OCI-LY3 (cell line): ENCODE results near the gene ITGB1BP1.

ENCODE experiments used
- H2AFZ ChIP-seq: fragments of 200-600, 300-600 bp; shearing (Covaris generic); 2 replicates; pipeline ENCODE4 v1.6.0; 2014; ENCODE audit warnings: antibody characterized with exemption, low read depth, low read length
- H3K27ac ChIP-seq: fragments of 200-600, 300-600 bp; sonication (generic); 2 replicates; pipeline ENCODE4 v1.5.1; 2014; ENCODE audit warnings: mild to moderate bottlenecking, low read length, moderate library complexity, mixed read lengths
- H3K27me3 ChIP-seq: fragments of 200-600, 300-600 bp; sonication (generic); 2 replicates; pipeline ENCODE4 v1.6.1; 2014; ENCODE audit warnings: low read depth, low read length, mixed read lengths
- H3K36me3 ChIP-seq: fragments of 200-600, 300-600 bp; sonication (generic); replicated peaks from 2 replicates; pipeline ENCODE3; 2014; ENCODE audit warnings: low read depth, low read length, mixed read lengths
- H3K4me1 ChIP-seq: fragments of 300-600, 200-600 bp; sonication (generic); 2 replicates; pipeline ENCODE4 v1.6.1; 2014; ENCODE audit warnings: low read length, mixed read lengths
- H3K4me2 ChIP-seq: fragments of 200-600, 300-600 bp; sonication (generic); 2 replicates; pipeline ENCODE4 v1.6.1; 2014; ENCODE audit warnings: low read length, mixed read lengths
- H3K4me3 ChIP-seq: fragments of 300-600, 200-600 bp; sonication (generic); 2 replicates; pipeline ENCODE4 v1.5.1; 2014; ENCODE audit warnings: antibody characterized with exemption, mild to moderate bottlenecking, low read length, moderate library complexity
- H3K79me2 ChIP-seq: fragments of 300-600, 200-600 bp; shearing (Covaris generic); 2 replicates; pipeline ENCODE4 v1.6.1; 2014; ENCODE audit warnings: mild to moderate bottlenecking, low read length, mixed read lengths
- H3K9ac ChIP-seq: fragments of 300-600, 200-600 bp; shearing (Covaris generic); 2 replicates; pipeline ENCODE4 v1.6.0; 2014; ENCODE audit warnings: mild to moderate bottlenecking, low read length, moderate library complexity
- H3K9me3 ChIP-seq: fragments of 200-600, 300-600 bp; shearing (Covaris generic); 2 replicates; pipeline ENCODE4 v1.6.1; 2014; ENCODE audit warnings: low read length, mixed read lengths; ENCODE audit not compliant: insufficient read depth
- H4K20me1 ChIP-seq: fragments of 200-600, 300-600 bp; sonication (generic); 2 replicates; pipeline ENCODE4 v1.6.1; 2016; ENCODE audit warnings: low read length, mixed read lengths; ENCODE audit not compliant: insufficient read depth
- EZH2phosphoT487 ChIP-seq: fragments of 200-600 bp; shearing (Covaris generic); IDR thresholded peaks from 2 replicates; pipeline ENCODE4 v1.6.1; 2018; ENCODE audit warnings: antibody characterized with exemption, mixed run types, low read depth
- TF ChIP-seq, protein P1 (sequence below): fragments of 200-600, 300-600 bp; sonication (generic); IDR thresholded peaks from 2 replicates; pipeline ENCODE4 v1.5.1; 2014; ENCODE audit warnings: antibody characterized with exemption, low read length, low read depth

ITGB1BP1 gene

DNA sequence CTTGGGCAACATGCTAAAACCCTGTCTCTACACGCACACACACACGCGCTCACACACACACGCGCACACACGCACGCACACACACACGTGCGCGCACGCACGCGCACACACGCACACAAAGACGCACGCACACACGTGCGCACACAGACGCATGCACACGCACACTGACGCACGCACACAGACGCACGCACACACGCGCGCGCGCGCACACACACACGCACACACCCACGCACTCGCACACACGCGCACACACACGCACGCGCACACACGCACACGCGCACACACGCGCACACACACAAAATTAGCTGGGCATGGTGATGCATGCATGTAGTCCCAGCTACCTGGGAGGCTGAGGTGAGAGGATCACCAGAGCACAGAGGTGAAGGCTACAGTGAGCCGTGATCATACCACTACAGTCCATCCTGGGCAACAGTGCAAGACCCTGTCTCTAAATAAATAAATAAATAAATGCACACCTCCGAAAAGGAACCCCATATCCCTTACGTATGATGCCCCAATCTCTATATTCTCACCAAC, 42.9 kb upstream of the ITGB1BP1 start:
- H2AFZ ChIP-seq, result no peak overlapping the region
- H3K9me3 ChIP-seq, result no peaks in the 10 kb centered on the region
- no peak overlapping the region for H3K4me3 ChIP-seq
- no peaks in the 10 kb centered on the region for H3K79me2 ChIP-seq
- H3K36me3 ChIP-seq, result peaks cover 23% of the 10 kb centered on the region
- TF ChIP-seq, protein P1, sequence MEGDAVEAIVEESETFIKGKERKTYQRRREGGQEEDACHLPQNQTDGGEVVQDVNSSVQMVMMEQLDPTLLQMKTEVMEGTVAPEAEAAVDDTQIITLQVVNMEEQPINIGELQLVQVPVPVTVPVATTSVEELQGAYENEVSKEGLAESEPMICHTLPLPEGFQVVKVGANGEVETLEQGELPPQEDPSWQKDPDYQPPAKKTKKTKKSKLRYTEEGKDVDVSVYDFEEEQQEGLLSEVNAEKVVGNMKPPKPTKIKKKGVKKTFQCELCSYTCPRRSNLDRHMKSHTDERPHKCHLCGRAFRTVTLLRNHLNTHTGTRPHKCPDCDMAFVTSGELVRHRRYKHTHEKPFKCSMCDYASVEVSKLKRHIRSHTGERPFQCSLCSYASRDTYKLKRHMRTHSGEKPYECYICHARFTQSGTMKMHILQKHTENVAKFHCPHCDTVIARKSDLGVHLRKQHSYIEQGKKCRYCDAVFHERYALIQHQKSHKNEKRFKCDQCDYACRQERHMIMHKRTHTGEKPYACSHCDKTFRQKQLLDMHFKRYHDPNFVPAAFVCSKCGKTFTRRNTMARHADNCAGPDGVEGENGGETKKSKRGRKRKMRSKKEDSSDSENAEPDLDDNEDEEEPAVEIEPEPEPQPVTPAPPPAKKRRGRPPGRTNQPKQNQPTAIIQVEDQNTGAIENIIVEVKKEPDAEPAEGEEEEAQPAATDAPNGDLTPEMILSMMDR, result no peak
- no peak for TF ChIP-seq EZH2phosphoT487
- H4K20me1 ChIP-seq, result no peaks in the 10 kb centered on the region
- H3K4me1 ChIP-seq, result no peaks in the 10 kb centered on the region
- H3K4me2 ChIP-seq, result no peak overlapping the region
- H3K27ac ChIP-seq, result no peak overlapping the region
- H3K9ac ChIP-seq, result no peak overlapping the region
- H3K27me3 ChIP-seq, result no peaks in the 10 kb centered on the region

DNA sequence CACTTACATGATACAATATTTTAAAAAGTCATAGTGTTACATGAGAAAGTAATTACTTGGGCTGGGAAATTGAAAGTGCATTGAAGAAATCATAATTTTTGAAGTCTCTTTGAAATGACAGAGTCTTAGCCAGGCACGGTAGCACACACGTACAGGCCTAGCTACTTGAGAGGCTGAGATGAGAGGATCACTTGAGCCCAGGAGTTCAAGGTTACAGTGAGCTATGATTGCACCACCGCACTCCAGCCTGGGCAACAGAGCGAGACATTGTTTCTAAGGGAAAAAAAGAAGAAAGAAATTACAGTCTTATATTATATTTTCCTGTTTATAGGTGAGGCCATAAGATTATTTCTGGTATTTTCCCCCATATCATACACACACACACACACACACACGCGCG, 41.8 kb upstream of the ITGB1BP1 start:
- no peak overlapping the region for H3K27ac ChIP-seq
- H3K27me3 ChIP-seq, result no peaks in the 10 kb centered on the region
- H3K4me2 ChIP-seq, result no peak overlapping the region
- no peaks in the 10 kb centered on the region for H4K20me1 ChIP-seq
- H3K79me2 ChIP-seq, result no peaks in the 10 kb centered on the region
- no peak overlapping the region for H2AFZ ChIP-seq
- no peak overlapping the region for H3K9ac ChIP-seq
- TF ChIP-seq, protein P1, result no peak
- no peak for TF ChIP-seq EZH2phosphoT487
- no peak overlapping the region for H3K4me3 ChIP-seq
- H3K9me3 ChIP-seq, result no peaks in the 10 kb centered on the region
- peaks cover 22% of the 10 kb centered on the region for H3K36me3 ChIP-seq
- H3K4me1 ChIP-seq, result no peaks in the 10 kb centered on the region

DNA sequence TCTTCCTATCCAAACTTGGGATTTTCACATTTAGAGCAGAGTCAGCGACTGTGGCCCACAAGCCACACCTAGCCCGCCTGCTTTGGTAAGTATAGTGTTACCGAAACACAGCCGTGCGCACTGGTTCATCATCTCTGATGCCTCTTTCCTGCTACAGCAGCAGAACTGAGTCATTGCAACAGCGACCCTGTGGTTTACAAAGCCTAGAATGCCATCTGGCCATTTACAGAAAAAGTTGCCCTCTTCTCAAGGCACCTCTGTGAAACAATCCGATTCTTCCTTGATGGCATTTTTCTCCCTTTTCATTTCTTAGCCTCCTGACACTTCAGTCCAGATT, 40.3 kb upstream of the ITGB1BP1 start:
- Histone ChIP-seq H3K27ac (no peak overlapping the region), H3K4me2 (no peak overlapping the region), H3K4me3 (no peak overlapping the region), H3K79me2 (no peaks in the 10 kb centered on the region), H2AFZ (no peak overlapping the region), H3K27me3 (no peaks in the 10 kb centered on the region), H3K9me3 (no peaks in the 10 kb centered on the region), H3K4me1 (no peaks in the 10 kb centered on the region), H3K9ac (no peak overlapping the region), H4K20me1 (no peaks in the 10 kb centered on the region), H3K36me3 (peaks cover 18% of the 10 kb centered on the region)
- no peak for TF ChIP-seq EZH2phosphoT487
- TF ChIP-seq, protein P1, result no peak

DNA sequence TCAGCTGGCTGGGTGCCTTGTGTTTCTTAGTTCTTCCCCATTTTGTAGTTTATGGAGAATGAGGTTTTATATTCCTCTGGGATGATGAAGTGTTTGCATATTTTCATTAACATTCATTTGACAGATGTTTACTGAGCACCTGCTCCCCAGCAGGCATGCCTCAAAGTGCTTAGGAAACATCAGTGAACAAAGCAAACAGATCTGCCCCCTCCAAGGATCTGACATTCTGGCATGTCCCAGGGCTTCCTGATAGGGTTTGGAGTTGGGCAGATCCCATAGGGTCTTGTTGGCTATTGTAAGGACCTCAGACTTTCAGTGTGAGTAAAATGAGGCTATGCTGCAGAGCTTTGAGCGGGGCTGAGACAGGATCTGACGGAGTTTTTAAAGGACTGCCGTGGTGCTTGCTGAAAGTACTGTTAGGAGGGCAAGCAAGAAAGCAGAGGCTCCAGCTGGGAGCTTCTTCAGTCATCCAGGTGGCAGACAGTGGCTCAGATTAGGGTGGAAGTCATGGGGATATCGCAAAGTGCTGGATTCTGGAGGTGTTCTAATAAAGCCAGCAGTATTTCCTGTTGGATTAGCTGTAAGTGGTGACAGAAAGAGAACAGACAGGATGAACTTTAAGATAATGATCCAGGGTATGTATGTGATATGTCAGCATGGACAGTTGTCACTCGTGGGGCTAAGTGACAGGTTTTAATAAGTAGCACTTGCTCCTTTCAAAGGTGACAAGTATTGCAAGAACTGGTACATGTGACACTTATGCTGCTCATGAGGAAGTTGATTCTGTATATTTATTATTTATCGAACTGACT, 39.8 kb upstream of the ITGB1BP1 start:
- peaks cover 18% of the 10 kb centered on the region for H3K36me3 ChIP-seq
- H3K27ac ChIP-seq, result no peak overlapping the region
- TF ChIP-seq EZH2phosphoT487, result no peak
- TF ChIP-seq, protein P1, result no peak
- H3K4me1 ChIP-seq, result no peaks in the 10 kb centered on the region
- H3K4me2 ChIP-seq, result no peak overlapping the region
- no peaks in the 10 kb centered on the region for H4K20me1 ChIP-seq
- H3K9ac ChIP-seq, result no peak overlapping the region
- no peaks in the 10 kb centered on the region for H3K27me3 ChIP-seq
- H2AFZ ChIP-seq, result no peak overlapping the region
- no peaks in the 10 kb centered on the region for H3K9me3 ChIP-seq
- H3K4me3 ChIP-seq, result no peak overlapping the region
- no peaks in the 10 kb centered on the region for H3K79me2 ChIP-seq
